Adrenal gland (tissue), 5 donors: ENCODE measurements around the gene HGS.

Experiments used
- CTCF ChIP-seq, 6 experiments: fragments of 450-650 bp in 4 of 6; fragments of 200-600 bp in 2 of 6; sonication (generic) in 1 of 6; IDR thresholded peaks; 1 replicate in 5 of 6; 2 replicates in 1 of 6; pipeline versions ENCODE4 v1.5.1 to v1.8.0; 2016 to 2021; ENCODE audit warnings: antibody characterized with exemption in 6 of 6, mild to moderate bottlenecking in 2 of 6, moderate library complexity in 1 of 6
- POLR2A ChIP-seq, 2 donors: fragments of 450-650 bp; IDR thresholded peaks; one replicate each; pipeline ENCODE4 v1.6.1; 2017; ENCODE audit warnings: antibody characterized with exemption in 2 of 2, mild to moderate bottlenecking in 2 of 2, moderate library complexity in 1 of 2
- donor health status: DM: no; HTN: no; CAD: no.

GRCh38 chr17:81684442-81684911 lies 666 bp downstream of the HGS start:
- no peak for TF ChIP-seq CTCF (IDR thresholded peaks at IDR 0.05)
- no peak for TF ChIP-seq POLR2A (IDR thresholded peaks at IDR 0.05)
